Ectodermal cell (in vitro differentiated cells): ENCODE measurements around the gene ZNF737.

Source experiments
- H3K27ac ChIP-seq: 2 replicates; pipeline ENCODE4 v1.7.0; 2013; ENCODE audit warnings: mild to moderate bottlenecking, low read depth, low read length; ENCODE audit not compliant: insufficient read depth, poor library complexity, severe bottlenecking
- H3K27me3 ChIP-seq: 2 replicates; pipeline ENCODE4 v1.7.0; 2013; ENCODE audit warnings: mild to moderate bottlenecking, low read length; ENCODE audit not compliant: insufficient read depth, control insufficient read depth, poor library complexity, severe bottlenecking
- H3K36me3 ChIP-seq: one replicate; pipeline ENCODE4 v1.7.0; 2013; ENCODE audit warnings: low read length; ENCODE audit not compliant: control insufficient read depth, insufficient read depth
- H3K4me1 ChIP-seq: one replicate; pipeline ENCODE4 v1.7.0; 2013; ENCODE audit warnings: low read length; ENCODE audit not compliant: control insufficient read depth, insufficient read depth
- H3K4me3 ChIP-seq: 2 replicates; pipeline ENCODE4 v1.7.0; 2013; ENCODE audit warnings: low read depth, low read length, control low read depth; ENCODE audit not compliant: insufficient read depth
- H3K9me3 ChIP-seq: 2 replicates; pipeline ENCODE4 v1.7.0; 2013; ENCODE audit warnings: mild to moderate bottlenecking, low read length, moderate library complexity; ENCODE audit not compliant: control insufficient read depth
- WGBS, 2 experiments: methylation state at CpG; one replicate each; pipeline ENCODE4 v1.1.7; 2013; ENCODE audit warnings: missing lambda C conversion rate in 2 of 2; 5-methylcytosine and 5-hydroxymethylcytosine counted together

ZNF737 gene

GRCh38 chr19:20503476-20503875, 62.1 kb downstream of the ZNF737 start:
- no peaks in the 10 kb centered on the region for H3K27me3 ChIP-seq
- no peaks in the 10 kb centered on the region for H3K9me3 ChIP-seq
- no peaks in the 10 kb centered on the region for H3K4me1 ChIP-seq
- H3K4me3 ChIP-seq, result no peak overlapping the region
- no peaks in the 10 kb centered on the region for H3K36me3 ChIP-seq
- H3K27ac ChIP-seq, result no peak overlapping the region
- 80 to 100% methylated on average over 1 of the region's 1 CpG for WGBS, 2 experiments
